GM18505 (cell line): ENCODE results near the gene IL25.

Experiments
- ATAC-seq: cut with Tn5 transposase; IDR thresholded peaks from one replicate; pipeline ENCODE4 v1.9.1; 2021; ENCODE audit not compliant: unreplicated experiment
- POLR2A ChIP-seq: IDR thresholded peaks from 4 replicates; pipeline ENCODE4 v1.6.1; 2011; ENCODE audit warnings: borderline replicate concordance; ENCODE audit not compliant: insufficient read depth, insufficient read length; ENCODE audit errors: extremely low read depth

The IL25 gene

GRCh38 chr14:23401291-23401690 is 28.7 kb downstream of the IL25 start:
- ATAC-seq, result no peak

DNA sequence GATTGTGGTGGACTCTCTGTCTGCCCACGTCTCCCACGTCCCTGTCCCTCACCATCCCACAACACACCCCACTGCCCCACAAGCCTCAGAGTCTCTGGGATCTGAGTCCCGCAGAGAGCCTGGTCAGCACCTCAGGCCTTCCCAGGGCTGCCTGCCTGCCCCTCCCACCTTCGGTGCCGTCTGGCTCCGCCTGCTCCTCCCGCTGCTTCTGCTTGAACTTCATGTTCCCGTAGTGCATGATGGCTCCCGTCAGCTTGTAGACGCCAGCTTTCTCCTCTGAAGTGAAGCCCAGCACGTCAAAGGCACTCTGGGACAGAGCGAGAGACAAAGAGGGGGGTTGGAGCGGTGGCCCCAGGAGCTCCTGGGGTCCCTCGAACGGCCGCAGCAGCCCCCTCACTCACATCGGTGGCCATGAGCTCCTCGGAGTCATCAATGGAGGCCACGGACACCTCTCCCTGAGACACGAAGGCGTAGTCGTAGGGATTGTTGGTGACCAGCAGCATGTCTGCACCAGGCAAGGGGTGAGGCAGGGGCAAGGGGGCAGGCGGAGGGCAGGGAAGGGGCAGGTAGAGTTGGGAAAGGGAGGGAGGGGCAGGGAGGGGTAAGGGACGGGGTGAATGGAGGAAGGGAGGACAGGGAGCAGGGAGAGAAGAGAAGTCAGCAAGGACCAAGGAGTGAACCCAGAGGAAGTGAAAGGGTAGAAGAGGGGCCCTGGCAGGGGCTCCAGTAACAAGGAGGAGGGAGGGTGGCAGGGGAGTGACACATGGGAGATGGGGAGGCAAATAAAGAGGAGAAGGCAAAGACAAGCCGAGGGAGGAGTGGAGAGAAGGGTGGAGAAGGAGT is 29.9 kb downstream of the IL25 start:
- no peak for ATAC-seq
- no peak for TF ChIP-seq POLR2A

More at GRCh38 chr14:23401291-23401690, 28.7 kb downstream of the IL25 start:
- TF ChIP-seq POLR2A, result no peak

DNA sequence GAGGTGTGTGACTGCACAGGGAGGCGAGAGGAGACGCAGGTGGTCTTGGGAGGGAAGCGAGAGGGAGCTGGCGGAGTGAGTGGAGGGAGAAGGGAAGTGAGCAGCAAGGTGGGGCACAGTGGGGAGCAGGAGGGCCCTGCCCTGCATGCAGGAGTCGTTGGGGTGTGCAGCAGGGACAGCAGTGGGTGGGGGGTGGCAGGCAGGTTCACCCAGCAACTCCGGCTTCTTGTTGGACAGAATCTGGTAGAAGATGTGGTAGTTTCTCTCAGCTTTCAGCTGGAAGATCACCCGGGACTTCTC is 30.5 kb downstream of the IL25 start:
- ATAC-seq, result no peak
- TF ChIP-seq POLR2A, result no peak

DNA sequence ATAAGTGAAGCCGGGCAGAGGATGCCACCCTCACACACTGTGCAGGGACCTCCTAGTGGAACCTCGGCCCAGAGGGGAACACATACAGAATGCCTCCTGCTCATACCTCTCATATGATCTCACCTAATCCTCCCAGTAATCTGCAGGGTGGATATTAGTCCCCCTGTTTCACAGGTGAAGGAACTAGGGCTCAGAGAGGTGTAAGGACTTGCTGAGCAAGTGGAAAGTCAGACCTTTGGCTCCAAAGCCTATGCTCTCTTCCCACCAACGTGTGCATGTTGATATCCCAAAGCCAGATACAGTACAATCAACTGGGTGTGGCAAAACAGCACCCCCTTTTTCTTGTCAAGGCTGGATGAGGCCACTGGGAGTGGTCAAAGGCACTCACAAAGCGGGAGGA is 31.3 kb downstream of the IL25 start:
- no peak for ATAC-seq
- no peak for TF ChIP-seq POLR2A

GRCh38 chr14:23404331-23404900 is 31.8 kb downstream of the IL25 start:
- no peak for ATAC-seq
- TF ChIP-seq POLR2A, result no peak

DNA sequence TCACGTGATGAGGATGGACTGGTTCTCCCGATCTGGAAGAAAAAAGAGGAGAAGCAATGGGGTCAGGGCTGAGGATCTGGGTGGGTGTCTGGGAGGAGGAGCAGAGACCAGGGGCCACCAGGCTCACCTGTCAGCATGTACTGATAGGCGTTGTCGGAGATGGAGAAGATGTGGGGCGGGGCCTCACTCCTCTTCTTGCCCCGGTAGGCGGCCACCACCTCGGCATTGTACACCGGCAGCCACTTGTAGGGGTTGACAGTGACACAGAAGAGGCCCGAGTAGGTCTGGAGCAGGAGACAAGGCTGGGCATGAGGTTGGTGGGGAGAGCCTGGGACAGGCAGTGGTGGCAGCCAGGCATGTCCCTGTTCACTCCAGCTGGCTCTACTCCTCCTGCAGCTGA is 32.5 kb downstream of the IL25 start:
- TF ChIP-seq POLR2A, result no peak
- no peak for ATAC-seq

DNA sequence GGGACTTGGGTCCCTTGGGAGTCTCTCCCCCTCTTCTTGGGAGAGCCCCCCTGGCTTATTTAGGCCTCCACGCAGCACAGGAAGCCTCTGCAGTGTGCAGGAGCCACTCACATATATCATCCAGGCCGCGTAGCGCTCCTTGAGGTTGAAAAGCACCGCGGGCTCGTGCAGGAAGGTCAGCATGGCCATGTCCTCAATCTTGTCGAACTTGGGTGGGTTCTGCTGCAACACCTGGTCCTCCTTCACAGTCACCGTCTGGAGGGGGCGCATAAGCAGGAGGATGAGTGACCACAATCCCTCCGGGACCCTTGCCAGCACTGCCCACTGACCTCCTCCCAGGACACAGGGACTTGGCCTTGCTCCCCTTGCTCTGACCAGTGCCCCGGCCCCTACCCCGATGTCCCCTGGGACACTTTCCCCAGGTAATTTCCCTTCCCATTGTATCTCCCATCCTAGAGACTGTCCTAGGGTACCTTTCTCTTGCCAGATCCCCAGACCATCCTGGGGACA is 33.0 kb downstream of the IL25 start:
- no peak for TF ChIP-seq POLR2A
- ATAC-seq, result no peak

- ATAC-seq, result no peak
- no peak for TF ChIP-seq POLR2A
Observed at GRCh38 chr14:23406244-23406643, 33.6 kb downstream of the IL25 start.

- ATAC-seq, result no peak
- no peak for TF ChIP-seq POLR2A
Observed at GRCh38 chr14:23406725-23407355, 34.2 kb downstream of the IL25 start.

DNA sequence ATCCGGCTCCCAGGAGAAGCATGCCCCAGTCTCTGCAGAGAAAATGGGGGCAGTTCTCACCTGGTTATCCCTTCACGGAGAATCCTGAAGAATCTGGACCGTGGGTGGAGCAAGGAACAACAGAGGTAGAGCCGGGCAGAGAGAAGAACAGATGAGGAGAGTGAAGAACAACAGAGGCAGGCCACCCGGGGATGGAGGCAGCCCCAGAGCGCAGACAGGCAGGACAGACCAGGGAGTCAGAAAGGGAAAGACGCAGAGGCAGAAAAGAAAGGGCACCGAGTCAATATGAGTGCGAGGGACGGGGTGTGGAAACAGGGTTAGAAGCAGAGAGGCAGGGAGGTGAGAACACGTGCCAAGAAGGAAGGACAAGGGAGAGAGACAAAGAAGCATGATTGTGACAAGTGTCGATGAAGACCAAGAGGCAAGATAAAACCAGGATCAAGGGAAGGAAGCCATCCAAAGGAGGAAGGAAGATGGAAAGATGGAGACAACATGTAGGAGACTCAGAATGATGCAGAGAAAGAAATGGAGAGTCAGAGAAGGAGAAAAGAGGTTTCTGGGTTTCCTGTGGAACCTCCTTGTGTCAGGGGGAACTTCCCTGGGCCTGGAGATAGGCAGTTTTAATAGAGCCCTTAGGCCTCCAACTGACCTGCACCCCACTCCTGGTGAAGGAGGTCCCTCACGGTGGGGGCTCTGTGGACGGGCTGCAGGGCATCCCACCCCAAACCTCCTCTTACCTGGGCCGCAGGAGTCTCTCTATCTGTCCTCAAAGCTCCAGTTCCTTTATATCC is 35.1 kb downstream of the IL25 start, which contains the start of gene MYH6:
Gene MYH6 (minus strand): TSS at position 758 of the 791 bp plus-strand sequence. CDS start 1,050 bp downstream, outside the sequence.
- TF ChIP-seq POLR2A, result no peak
- no peak for ATAC-seq

DNA sequence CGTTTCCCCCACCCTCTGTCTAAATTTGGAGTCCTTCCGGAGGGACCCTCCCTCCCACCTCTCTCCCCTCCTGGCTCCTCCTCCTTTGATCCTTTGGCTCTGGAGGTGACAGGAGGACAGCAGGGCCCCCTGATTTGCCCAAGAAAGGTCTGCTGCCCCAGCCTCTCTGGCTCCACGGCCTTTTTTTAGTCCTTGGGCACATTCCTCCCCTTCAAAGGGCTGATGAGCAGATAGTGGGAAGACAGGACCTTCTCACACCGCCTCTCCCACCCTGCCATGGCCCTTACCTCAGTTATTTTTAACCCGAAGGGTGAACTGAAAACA is 35.7 kb downstream of the IL25 start:
- ATAC-seq, result no peak
- no peak for TF ChIP-seq POLR2A

GRCh38 chr14:23409475-23409874 is 36.9 kb downstream of the IL25 start:
- TF ChIP-seq POLR2A, result no peak
- no peak for ATAC-seq

DNA sequence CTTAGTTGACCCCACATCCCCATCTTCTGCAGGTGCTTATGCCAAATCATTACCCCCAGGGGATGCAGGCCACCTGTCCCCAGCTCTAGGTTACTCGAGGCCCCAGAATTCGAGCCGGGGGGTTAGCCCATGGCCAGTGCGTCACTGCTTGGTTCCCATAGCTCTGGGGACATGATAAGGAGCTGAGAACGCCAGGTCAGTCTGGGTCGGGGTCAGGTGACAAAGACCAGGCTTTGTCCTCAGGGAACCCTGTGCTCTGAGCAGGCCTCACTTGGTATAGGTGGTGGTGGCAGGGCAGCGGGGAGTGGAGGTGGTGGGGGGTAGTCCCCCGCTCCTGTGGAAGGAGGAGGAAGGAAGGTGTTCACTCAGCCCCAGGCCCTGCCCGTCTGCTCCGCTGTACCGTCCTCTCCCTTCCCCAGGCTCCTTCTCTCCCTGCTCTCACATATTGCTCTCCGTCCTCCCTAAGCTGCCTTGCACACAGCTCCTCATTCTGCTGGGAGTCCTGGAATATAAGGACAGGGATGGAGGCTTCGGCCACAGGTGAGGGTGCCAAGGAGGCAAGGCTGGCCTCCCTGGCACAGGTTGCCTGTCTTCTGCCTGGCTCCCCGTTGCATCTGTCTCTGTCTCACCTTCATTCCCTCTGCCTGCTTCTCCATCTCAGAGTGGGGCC is 37.5 kb downstream of the IL25 start:
- TF ChIP-seq POLR2A, result no peak
- no peak for ATAC-seq
